ENCODE results near the gene KIFC3.
"Not testable (repeated sequence)": the region's sequence is repeated elsewhere in the genome, so short reads cannot be mapped to it uniquely, and the experiment has no call there.

Gene KIFC3

GRCh38 chr16:57720142-57720575, 82.1 kb downstream of the KIFC3 start:
- DNase-seq = peak; percentile 72

- no peak for DNase-seq
Observed at GRCh38 chr16:57714047-57714446, 88.2 kb downstream of the KIFC3 start.

- no peak for DNase-seq
Observed at GRCh38 chr16:57713596-57713995, 88.7 kb downstream of the KIFC3 start.

GRCh38 chr16:57712569-57712968, 89.7 kb downstream of the KIFC3 start:
- not testable (repeated sequence) for DNase-seq

- no peak for DNase-seq
Observed at GRCh38 chr16:57711993-57712392, 90.3 kb downstream of the KIFC3 start.

GRCh38 chr16:57711346-57711745, 90.9 kb downstream of the KIFC3 start:
- DNase-seq = no peak

GRCh38 chr16:57709663-57710062, 92.6 kb downstream of the KIFC3 start:
- DNase-seq = no peak

Measured in 8988T (cell line).